AG09309 (cell line): ENCODE data around the gene RERG.
A peak's percentile ranks its signal among the peaks of the same experiment; 100 is the strongest.

ENCODE experiments used
- DNase-seq: peaks from one replicate; pipeline ENCODE4 v3.0.0-alpha.2; 2010; ENCODE audit warnings: low read depth
- H3K4me3 ChIP-seq: 2 replicates; pipeline ENCODE4 v1.5.1; 2011; ENCODE audit warnings: mild to moderate bottlenecking, low read depth, low read length, moderate library complexity; ENCODE audit not compliant: control insufficient read depth
- CTCF ChIP-seq: IDR thresholded peaks from 2 replicates; pipeline ENCODE4 v1.5.1; 2011; ENCODE audit warnings: mild to moderate bottlenecking, low read depth, low read length, inconsistent platforms; ENCODE audit not compliant: insufficient read depth, control insufficient read depth; ENCODE audit errors: missing control alignments

The RERG gene

DNA sequence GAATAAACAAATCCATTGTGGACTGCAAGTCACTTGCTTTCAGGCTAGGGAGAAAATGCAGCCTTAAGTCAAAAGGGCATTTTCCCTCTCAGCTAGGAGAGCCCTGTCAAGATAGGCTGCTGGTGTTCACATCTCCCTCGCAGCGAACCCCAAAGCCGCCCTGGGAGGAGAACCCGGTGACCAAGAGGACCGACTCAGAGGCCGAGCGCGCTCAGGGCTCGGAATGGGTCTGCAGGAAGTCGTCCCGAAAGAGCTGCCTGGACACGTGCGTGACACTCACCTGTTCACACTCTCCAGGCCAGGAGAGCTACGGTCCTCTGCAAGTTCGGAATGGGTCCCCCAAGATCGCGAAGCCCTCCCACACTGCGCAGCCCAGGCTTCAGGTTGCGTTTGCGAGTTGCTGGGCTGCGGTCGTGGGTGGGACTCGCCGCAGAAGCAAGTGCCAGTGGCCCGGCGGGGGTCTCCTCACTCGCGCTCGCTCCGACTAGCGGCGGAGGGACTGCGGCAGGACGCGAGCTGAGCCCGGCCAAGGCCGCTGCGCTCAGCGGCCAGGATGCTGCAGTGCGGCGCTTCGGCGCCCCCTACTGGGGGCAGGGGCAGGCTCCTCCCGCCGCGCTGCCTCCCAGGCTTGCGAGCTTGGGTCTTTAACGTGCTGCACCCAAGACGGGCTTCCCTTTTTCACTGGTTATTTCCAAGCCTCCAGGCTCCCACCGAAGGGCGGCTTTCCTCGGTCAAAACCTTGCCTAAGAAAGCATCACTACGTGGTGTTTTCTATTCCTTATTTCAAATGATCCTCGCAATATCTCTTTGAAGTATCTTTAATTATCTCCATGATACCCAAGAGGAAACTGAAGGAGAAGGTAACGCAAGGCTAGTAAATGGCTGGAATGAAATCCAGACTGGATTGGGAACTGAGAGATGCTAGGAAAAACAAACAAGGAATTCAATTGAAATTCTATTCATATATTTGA, at the start of gene RERG:
RERG (minus strand) TSS at position 503 of the 971 bp plus-strand sequence. CDS start 3,928 bp downstream, outside the sequence.
- H3K4me3 ChIP-seq = peak within 1 kb of the TSS; percentile 34
- DNase-seq = peak; percentile 4
- peak; percentile 86 for TF ChIP-seq CTCF

DNA sequence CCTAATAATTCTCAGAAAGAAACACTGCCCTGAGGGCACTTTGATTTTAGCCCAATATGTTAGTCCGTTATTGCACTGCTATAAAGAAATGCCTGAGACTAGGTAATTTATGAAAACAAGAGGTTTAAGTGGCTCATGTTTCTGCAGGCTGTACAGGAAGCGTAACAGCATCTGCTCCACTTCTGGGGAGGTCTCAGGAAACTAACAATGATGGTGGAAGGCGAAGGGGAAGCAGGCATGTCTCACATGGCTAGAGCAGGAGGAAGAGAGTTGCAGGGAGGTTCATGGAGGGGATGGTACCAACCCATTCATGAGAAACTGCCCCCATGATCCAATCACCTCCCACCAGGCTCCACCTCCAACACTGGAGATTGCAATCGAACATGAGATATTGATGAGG, 49.4 kb upstream of the RERG start:
- no peak for DNase-seq
- no peak overlapping the region for H3K4me3 ChIP-seq
- no peak for TF ChIP-seq CTCF

DNA sequence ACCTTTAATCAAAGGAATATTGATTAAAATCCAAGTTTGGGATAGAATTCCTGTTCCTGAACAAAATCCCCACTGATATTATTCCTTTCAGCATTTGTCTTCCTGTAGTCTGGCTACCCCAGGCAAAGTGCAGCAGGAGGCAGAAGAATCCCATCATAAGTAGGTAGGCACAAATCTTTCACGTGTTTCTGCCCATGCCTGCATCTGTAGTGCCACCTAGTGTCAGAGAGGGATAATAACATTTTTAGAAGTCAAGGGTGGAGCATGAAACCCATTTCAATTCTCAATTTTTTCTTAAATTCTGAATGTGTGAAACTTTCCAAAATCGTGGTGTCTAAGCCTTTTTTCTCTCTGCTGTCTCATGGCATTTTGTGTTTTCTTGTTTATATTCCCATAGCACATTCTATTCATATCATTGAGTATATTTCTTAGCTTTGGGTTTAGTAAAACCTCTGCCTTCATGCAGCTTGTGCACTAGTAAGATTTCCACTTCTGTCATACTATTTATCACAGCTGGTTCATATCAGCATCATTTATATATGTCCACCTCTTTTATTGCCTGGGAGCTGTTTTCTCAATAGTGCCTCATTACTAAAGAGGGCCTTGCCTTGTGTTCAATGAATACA, 47.8 kb upstream of the RERG start:
- DNase-seq = no peak

DNA sequence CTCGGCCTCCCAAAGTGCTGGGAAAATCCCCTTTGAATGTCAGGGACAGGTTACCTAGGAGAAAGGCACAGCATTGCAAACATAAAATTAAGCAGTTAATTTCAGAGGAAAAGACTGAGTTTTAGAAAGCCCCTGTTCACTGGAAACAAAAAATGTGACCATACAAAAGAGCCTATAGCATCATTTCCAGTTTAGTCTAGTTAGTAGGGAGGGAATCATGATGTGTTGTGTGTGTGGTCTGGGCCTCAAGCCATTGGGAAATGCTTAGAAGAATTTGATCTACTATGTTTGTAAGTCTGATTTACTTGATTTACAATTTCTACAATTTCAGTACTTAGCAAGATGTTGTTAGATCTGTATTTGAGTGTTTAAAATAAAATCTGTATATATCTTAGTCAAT, 47.1 kb upstream of the RERG start:
- no peak for DNase-seq
- no peak for TF ChIP-seq CTCF
- H3K4me3 ChIP-seq = no peak overlapping the region

More for the DNA sequence above, 47.8 kb upstream of the RERG start:
- no peak overlapping the region for H3K4me3 ChIP-seq
- TF ChIP-seq CTCF = peak; percentile 88

DNA sequence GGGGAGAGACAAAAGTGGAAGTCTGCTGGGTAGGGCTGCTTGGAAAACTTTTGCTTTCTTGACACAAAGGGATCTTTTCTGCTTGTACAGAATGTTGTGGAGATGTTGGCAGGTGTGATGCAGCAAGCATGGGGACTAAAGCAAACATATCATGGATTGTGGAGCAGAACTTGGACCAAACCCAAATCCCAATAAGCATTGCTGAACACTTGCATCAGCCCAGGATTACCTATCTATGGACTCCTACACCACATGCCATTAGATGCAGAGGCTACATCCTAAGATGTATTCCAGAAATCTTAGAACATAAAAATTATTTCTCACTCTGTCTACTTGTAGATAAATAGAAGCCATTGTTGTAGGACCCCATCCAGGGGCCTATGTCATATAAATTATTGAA, 44.7 kb upstream of the RERG start:
- no peak for TF ChIP-seq CTCF
- no peak for DNase-seq
- no peak overlapping the region for H3K4me3 ChIP-seq

GRCh38 chr12:15256761-15257160, 35.5 kb upstream of the RERG start:
- DNase-seq = no peak
- no peak overlapping the region for H3K4me3 ChIP-seq
- TF ChIP-seq CTCF = no peak
